ENCODE measurements around the gene TAAR2.

Gene TAAR2

DNA sequence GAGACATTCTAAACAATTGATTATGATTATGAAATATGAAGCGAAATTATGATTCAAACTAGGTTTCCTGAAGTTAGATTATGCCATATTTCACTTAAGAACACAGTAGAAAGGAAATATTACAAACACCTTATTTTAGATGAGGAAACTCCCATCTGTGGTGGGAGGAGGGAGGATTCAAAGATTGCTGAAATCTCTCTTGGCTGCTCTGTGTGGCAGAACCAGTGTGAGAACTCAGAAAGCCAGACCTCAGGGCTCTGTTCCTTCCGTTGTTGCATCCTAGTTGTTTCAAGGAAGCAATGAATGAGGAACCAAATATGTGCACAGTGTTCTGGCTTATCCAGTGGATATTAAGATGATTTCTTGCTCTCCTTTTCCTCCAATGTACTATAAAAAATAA is 36.7 kb downstream of the TAAR2 start:
- no peak for TF ChIP-seq ZNF274 (IDR thresholded peaks at IDR 0.05; ENCODE audit: low read depth, low read length)
- H3K4me3 ChIP-seq (ENCODE audit: low read length): no peak overlapping the region

GRCh38 chr6:132584698-132585097 is 39.4 kb downstream of the TAAR2 start:
- no peak overlapping the region for H3K4me3 ChIP-seq (ENCODE audit: low read length)
- no peak for TF ChIP-seq ZNF274 (IDR thresholded peaks at IDR 0.05; ENCODE audit: low read depth, low read length)

GRCh38 chr6:132571774-132572173 is 52.3 kb downstream of the TAAR2 start:
- H3K4me3 ChIP-seq (ENCODE audit: low read length): no peak overlapping the region
- TF ChIP-seq ZNF274 (IDR thresholded peaks at IDR 0.05; ENCODE audit: low read depth, low read length): no peak

- TF ChIP-seq ZNF274 (IDR thresholded peaks at IDR 0.05; ENCODE audit: low read depth, low read length): no peak
- H3K4me3 ChIP-seq (ENCODE audit: low read length): no peak within 1 kb of the TSS
Measured at GRCh38 chr6:132570221-132570777, 53.8 kb downstream of the TAAR2 start, which contains the start of gene TAAR6. TAAR6 (plus strand) TSS chr6:132570322; CDS start chr6:132570322, 0 bp downstream.

- no peak overlapping the region for H3K4me3 ChIP-seq (ENCODE audit: low read length)
- no peak for TF ChIP-seq ZNF274 (IDR thresholded peaks at IDR 0.05; ENCODE audit: low read depth, low read length)
Measured at GRCh38 chr6:132569170-132569569, 54.9 kb downstream of the TAAR2 start.

- no peak overlapping the region for H3K4me3 ChIP-seq (ENCODE audit: low read length)
- no peak for TF ChIP-seq ZNF274 (IDR thresholded peaks at IDR 0.05; ENCODE audit: low read depth, low read length)
Measured at GRCh38 chr6:132568611-132569010, 55.5 kb downstream of the TAAR2 start.

DNA sequence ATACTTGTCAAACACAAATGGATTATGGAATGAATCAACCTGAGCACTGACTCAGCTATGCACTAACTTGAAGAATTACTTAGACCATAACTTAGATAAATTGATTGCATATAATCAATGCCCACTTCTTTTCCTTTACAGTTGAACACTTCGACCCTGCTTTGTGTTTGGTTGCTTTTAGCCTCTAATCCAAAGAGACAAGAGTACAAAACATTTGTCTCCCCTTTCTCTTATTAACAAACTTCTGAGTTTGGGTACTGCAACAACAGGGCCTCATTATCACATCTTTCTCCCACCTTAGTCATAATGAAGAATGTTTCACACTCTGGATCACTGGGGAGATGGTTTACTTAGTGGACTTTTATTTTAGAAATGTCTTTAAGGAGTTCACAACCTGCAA is 56.5 kb downstream of the TAAR2 start:
- no peak overlapping the region for H3K4me3 ChIP-seq (ENCODE audit: low read length)
- TF ChIP-seq ZNF274 (IDR thresholded peaks at IDR 0.05; ENCODE audit: low read depth, low read length): no peak
